ENCODE data around the gene MYO1F.
"Not testable (repeated sequence)": the region's sequence is repeated elsewhere in the genome, so short reads cannot be mapped to it uniquely, and the experiment has no call there.

Gene MYO1F

DNA sequence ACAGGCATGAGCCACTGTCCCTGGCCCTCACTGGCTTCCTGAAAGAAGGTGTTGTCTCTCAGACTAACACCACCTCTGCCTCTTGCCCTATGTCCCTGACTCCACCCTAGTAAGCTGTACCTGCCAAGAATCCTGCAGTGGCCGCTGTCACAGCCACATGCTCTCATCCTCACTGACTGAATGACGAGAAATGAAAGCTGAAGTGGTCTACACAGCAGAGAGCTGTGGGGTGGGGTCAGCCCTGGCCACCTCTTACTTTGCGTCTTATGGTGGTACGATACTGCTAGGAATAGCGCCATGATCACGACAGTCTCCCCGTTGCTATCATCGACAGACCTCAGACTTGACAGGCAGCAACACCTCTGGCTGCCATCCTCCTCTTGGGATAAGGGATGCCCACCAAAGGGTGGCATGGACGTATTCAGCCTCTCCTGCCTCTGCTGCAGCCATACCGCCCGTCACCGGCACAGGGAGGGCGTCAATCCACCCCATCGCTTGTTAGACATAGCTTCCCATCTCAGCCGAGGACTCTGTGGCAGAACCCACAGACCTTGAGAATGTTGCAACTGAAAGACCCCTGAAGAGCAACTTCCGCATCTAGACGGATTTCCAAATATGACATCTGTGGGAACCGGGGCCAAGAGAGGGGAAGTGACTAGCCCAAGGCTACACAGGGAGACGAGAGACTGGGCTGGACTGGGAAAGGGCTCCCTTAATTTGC lies 809 bp downstream of the MYO1F start:
- H3K4me3 ChIP-seq (ENCODE audit: low read depth, low read length) = peak overlapping the region; percentile 59
- TF ChIP-seq, protein P1, sequence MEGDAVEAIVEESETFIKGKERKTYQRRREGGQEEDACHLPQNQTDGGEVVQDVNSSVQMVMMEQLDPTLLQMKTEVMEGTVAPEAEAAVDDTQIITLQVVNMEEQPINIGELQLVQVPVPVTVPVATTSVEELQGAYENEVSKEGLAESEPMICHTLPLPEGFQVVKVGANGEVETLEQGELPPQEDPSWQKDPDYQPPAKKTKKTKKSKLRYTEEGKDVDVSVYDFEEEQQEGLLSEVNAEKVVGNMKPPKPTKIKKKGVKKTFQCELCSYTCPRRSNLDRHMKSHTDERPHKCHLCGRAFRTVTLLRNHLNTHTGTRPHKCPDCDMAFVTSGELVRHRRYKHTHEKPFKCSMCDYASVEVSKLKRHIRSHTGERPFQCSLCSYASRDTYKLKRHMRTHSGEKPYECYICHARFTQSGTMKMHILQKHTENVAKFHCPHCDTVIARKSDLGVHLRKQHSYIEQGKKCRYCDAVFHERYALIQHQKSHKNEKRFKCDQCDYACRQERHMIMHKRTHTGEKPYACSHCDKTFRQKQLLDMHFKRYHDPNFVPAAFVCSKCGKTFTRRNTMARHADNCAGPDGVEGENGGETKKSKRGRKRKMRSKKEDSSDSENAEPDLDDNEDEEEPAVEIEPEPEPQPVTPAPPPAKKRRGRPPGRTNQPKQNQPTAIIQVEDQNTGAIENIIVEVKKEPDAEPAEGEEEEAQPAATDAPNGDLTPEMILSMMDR (IDR thresholded peaks at IDR 0.05; ENCODE audit: low read depth, low read length, missing control alignments) = no peak
- DNase-seq (ENCODE audit: low read depth) = no peak

DNA sequence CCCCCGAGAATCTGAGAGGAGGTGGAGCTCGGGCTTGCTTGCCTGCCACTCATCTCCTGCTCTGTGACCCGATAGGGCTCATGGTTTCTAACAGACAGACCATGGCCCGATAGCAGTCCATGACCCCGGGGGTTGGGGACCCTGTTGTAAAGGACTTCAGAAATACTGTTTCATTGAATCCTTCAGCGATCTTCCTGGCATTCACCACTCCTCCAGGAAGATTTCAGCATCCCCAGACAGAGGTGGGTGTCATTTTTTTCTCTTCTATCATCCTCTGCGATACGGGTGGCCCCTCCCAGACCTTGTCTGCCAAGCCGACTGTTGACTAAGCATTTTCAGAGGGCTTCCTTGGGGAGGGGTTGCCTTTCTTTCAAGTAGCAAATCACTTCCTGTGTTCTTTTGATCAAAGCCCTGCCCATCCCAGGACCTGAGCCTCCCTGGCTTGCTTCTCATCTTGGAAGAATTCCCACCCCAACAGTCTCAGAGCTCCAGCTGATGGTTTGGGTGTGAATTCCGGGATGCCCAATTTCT lies 1.7 kb downstream of the MYO1F start:
- TF ChIP-seq, protein P1 (IDR thresholded peaks at IDR 0.05; ENCODE audit: low read depth, low read length, missing control alignments) = no peak
- DNase-seq (ENCODE audit: low read depth) = no peak
- H3K4me3 ChIP-seq (ENCODE audit: low read depth, low read length) = no peak overlapping the region; the same call in 1 of the 2 replicates

DNA sequence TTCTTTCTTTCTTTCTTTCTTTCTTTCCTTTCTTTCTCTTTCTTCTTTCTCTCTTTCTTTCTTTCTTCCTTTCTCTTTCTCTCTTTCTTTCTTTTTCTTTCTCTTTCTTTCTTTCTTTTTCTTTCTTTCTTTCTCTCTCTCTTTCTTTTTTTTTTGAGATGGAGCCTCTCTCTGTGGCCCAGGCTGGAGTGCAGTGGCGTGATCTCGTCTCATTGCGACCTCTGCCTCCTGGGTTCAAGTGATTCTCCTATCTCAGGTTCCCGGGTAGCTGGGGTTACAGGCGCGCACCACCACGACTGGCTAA lies 2.7 kb downstream of the MYO1F start:
- H3K4me3 ChIP-seq (ENCODE audit: low read depth, low read length); DNase-seq (ENCODE audit: low read depth): not testable (repeated sequence)

DNA sequence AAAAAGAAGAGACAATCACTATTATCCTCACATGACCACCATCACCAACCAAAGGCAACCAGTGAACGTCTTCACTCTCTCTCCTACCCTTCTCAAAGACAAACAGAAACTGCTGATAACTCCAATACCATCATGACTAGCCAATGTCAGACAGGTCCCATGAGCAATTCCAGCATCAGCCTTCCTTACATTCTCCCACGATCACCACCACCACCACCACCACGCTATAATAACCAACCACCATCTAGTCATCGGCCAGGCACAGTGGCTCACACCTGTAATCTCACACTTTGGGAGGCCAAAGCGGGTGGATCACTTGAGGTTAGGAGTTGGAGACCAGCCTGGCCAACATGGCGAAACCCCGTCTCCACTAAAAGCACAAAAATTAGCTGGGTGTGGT lies 3.9 kb downstream of the MYO1F start:
- TF ChIP-seq, protein P1 (IDR thresholded peaks at IDR 0.05; ENCODE audit: low read depth, low read length, missing control alignments) = no peak
- no peak for DNase-seq (ENCODE audit: low read depth)
- H3K4me3 ChIP-seq (ENCODE audit: low read depth, low read length) = no peak overlapping the region

DNA sequence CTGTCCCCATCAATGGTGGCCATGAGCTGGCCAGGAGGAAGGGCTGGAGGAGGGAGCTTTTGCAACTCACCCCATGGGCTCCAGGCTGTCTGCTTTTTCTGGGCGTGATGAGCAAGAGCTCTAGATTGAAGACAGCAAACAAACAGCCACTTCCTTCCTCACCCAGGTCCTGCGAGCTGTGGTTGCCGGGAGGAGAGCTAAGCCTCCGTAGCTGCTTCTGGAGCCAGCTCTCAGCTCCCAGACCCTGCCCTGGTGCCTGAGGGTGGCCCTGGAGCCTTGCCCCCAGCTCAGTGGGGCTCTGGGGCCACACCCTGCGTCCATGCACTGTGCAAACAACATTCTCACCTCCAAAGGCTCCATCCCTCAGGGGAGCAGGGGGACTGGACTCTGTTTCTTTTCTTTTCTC lies 6.2 kb downstream of the MYO1F start:
- no peak overlapping the region for H3K4me3 ChIP-seq (ENCODE audit: low read depth, low read length)
- TF ChIP-seq, protein P1 (IDR thresholded peaks at IDR 0.05; ENCODE audit: low read depth, low read length, missing control alignments) = no peak
- no peak for DNase-seq (ENCODE audit: low read depth)

DNA sequence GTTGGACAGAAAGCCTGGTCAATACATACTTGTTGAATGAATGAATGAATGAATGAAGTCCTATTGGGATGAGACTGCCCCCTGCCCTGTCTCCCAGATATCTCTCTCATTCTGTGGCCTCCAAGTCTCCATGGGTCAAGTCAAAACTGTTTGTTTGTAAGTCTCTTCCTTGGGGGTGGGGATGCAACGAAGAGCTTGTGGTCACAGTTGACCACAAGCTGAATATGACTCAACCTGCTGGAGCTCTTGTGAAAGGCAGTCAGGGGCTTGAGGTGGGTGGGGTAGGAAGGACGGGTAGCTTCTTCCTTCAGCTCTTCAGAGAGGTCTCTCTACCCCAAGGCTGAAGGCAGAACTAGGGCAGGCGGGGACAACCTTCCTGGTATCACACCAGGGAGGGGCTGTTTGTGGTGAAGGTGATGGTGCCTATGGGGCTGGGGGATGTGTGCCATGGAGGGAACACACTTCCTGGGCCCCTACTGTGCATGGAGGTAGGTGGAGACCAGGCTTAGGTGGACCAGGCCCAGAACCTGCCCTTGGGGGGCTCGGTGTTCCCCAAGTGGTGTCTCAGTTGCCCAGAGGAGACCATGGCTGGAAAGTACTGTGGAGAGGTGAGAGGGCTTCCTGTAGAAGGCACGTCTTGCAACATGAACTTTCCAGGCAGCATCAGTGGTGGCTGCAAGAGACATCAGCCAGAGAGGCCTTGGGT lies 8.0 kb downstream of the MYO1F start:
- TF ChIP-seq, protein P1 (IDR thresholded peaks at IDR 0.05; ENCODE audit: low read depth, low read length, missing control alignments) = no peak
- no peak overlapping the region for H3K4me3 ChIP-seq (ENCODE audit: low read depth, low read length)
- peak; percentile 76 for DNase-seq (ENCODE audit: low read depth)

DNA sequence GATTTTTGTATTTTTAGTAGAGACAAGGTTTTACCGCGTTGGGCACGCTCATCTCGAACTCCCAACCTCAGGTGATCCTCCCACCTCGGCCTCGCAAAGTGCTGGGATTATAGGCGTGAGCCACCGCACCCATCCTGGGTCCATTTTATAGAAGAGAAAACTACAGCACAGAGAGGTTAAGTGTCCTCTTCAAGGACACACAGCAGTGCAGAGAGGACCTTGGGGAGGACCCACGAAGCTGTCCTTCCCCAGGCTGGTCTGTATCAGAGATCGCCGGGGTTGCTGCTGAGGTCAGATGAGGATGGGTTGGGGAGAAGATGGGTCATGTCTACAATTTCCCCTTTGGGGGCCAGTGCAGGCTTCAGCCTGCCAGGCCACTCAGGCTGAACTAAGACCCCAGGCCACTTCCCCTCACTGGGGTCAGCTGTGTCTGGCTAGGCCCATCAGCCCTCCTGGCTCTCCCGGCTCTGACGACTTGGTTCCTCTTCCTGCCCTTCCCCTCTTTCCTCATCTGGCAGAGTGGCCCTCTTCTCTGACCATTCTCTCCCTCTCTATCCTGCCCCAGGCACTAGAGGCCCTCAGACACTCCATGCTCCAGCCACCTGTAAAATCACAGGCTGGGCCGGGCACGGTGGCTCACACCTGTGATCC lies 9.6 kb downstream of the MYO1F start:
- no peak for DNase-seq (ENCODE audit: low read depth)
- TF ChIP-seq, protein P1 (IDR thresholded peaks at IDR 0.05; ENCODE audit: low read depth, low read length, missing control alignments) = no peak
- no peak overlapping the region for H3K4me3 ChIP-seq (ENCODE audit: low read depth, low read length)
